Duodenal mucosa (tissue), 2 donors: ENCODE results near the gene PECR.
A peak's percentile ranks its signal among the peaks of the same experiment; 100 is the strongest.
"Not testable (repeated sequence)": the region's sequence is repeated elsewhere in the genome, so short reads cannot be mapped to it uniquely, and the experiment has no call there.

Experiments used
- H3K27ac ChIP-seq: one replicate; pipeline ENCODE4 v1.7.0; 2013; ENCODE audit warnings: low read depth, low read length
- H3K27me3 ChIP-seq, 2 donors: one replicate each; pipeline ENCODE4 v1.7.0; 2013; ENCODE audit warnings: low read length in 2 of 2, control low read depth in 1 of 2; ENCODE audit not compliant: insufficient read depth in 2 of 2, control insufficient read depth in 1 of 2
- H3K36me3 ChIP-seq, 2 donors: one replicate each; pipeline ENCODE4 v1.7.0; 2013; ENCODE audit warnings: low read length in 2 of 2, control low read depth in 1 of 2; ENCODE audit not compliant: insufficient read depth in 2 of 2, control insufficient read depth in 1 of 2
- H3K4me1 ChIP-seq, 2 donors: one replicate each; pipeline ENCODE4 v1.7.0; 2013; ENCODE audit warnings: low read length in 2 of 2, control low read depth in 1 of 2; ENCODE audit not compliant: insufficient read depth in 2 of 2, control insufficient read depth in 1 of 2
- H3K4me3 ChIP-seq, 2 donors: one replicate each; pipeline ENCODE4 v1.7.0; 2013; ENCODE audit warnings: low read length in 2 of 2, low read depth in 1 of 2
- H3K9ac ChIP-seq, 2 donors: one replicate each; pipeline ENCODE4 v1.7.0; 2013; ENCODE audit warnings: low read length in 2 of 2, low read depth in 1 of 2
- H3K9me3 ChIP-seq, 2 donors: one replicate each; pipeline ENCODE4 v1.7.0; 2013; ENCODE audit warnings: low read length in 2 of 2, control low read depth in 1 of 2; ENCODE audit not compliant: control insufficient read depth in 1 of 2

Gene PECR

GRCh38 chr2:216084547-216084946, 2.9 kb upstream of the PECR start:
- H3K27ac ChIP-seq, result no peak overlapping the region
- H3K4me3 ChIP-seq, result no peak overlapping the region
- H3K27me3 ChIP-seq, result no peaks in the 10 kb centered on the region
- H3K9me3 ChIP-seq, result no peaks in the 10 kb centered on the region
- no peak overlapping the region for H3K9ac ChIP-seq
- H3K36me3 ChIP-seq, result no peaks in the 10 kb centered on the region
- peaks cover 6 to 19% of the 10 kb centered on the region in 2 donors for H3K4me1 ChIP-seq

GRCh38 chr2:216083464-216084281, 2.1 kb upstream of the PECR start:
- Histone ChIP-seq H3K4me1 (peaks cover 6 to 19% of the 10 kb centered on the region in 2 donors), H3K27me3 (no peaks in the 10 kb centered on the region), H3K9ac (no peak overlapping the region), H3K4me3 (no peak overlapping the region), H3K27ac (no peak overlapping the region), H3K36me3 (no peaks in the 10 kb centered on the region), H3K9me3 (no peaks in the 10 kb centered on the region)

- peak overlapping the region in 1 of 2 donors; percentile 98 for H3K4me3 ChIP-seq
- no peaks in the 10 kb centered on the region for H3K9me3 ChIP-seq
- peaks cover 9 to 19% of the 10 kb centered on the region in 2 donors for H3K4me1 ChIP-seq
- H3K27ac ChIP-seq, result no peak overlapping the region
- no peak overlapping the region for H3K9ac ChIP-seq
- H3K36me3 ChIP-seq, result no peaks in the 10 kb centered on the region
- no peaks in the 10 kb centered on the region for H3K27me3 ChIP-seq
Observed at GRCh38 chr2:216082805-216083204, 1.2 kb upstream of the PECR start.

GRCh38 chr2:216082117-216082711, 605 bp upstream of the PECR start:
- Histone ChIP-seq H3K4me3 (peak overlapping the region; percentile 98 to 99), H3K27ac (no peak overlapping the region), H3K9me3 (no peaks in the 10 kb centered on the region), H3K4me1 (peaks cover 9 to 19% of the 10 kb centered on the region in 2 donors), H3K36me3 (no peaks in the 10 kb centered on the region), H3K9ac (peak overlapping the region; percentile 69 to 90), H3K27me3 (no peaks in the 10 kb centered on the region)

GRCh38 chr2:216081012-216081411, 597 bp downstream of the PECR start:
- Histone ChIP-seq H3K27ac (no peak overlapping the region), H3K36me3 (no peaks in the 10 kb centered on the region), H3K4me1 (peaks cover 3 to 23% of the 10 kb centered on the region in 2 donors), H3K27me3 (no peaks in the 10 kb centered on the region), H3K9me3 (no peaks in the 10 kb centered on the region), H3K9ac (peak overlapping the region; percentile 90 to 98), H3K4me3 (peak overlapping the region; percentile 98 to 99)

GRCh38 chr2:216080048-216080447, 1.6 kb downstream of the PECR start:
- not testable (repeated sequence) for H3K4me3 ChIP-seq, H3K9ac ChIP-seq, H3K36me3 ChIP-seq, H3K9me3 ChIP-seq, H3K27ac ChIP-seq, H3K27me3 ChIP-seq
- peaks cover 6 to 32% of the 10 kb centered on the region in 2 donors for H3K4me1 ChIP-seq

- H3K4me1 ChIP-seq, result peaks cover 6 to 30% of the 10 kb centered on the region in 2 donors
- H3K27ac ChIP-seq, result peak overlapping the region; percentile 56
- H3K4me3 ChIP-seq, result no peak overlapping the region
- no peaks in the 10 kb centered on the region for H3K27me3 ChIP-seq
- H3K36me3 ChIP-seq, result peaks cover 0 to 4% of the 10 kb centered on the region in 2 donors
- no peaks in the 10 kb centered on the region for H3K9me3 ChIP-seq
- no peak overlapping the region for H3K9ac ChIP-seq
Observed at GRCh38 chr2:216078776-216079175, 2.8 kb downstream of the PECR start.

- H3K27ac ChIP-seq, result no peak overlapping the region
- peaks cover 10 to 17% of the 10 kb centered on the region in 2 donors for H3K4me1 ChIP-seq
- peaks cover 0 to 6% of the 10 kb centered on the region in 2 donors for H3K36me3 ChIP-seq
- H3K27me3 ChIP-seq, result no peaks in the 10 kb centered on the region
- H3K4me3 ChIP-seq, result peak overlapping the region in 1 of 2 donors; percentile 1
- H3K9ac ChIP-seq, result no peak overlapping the region
- H3K9me3 ChIP-seq, result no peaks in the 10 kb centered on the region
Observed at GRCh38 chr2:216075510-216076485, 5.8 kb downstream of the PECR start.

GRCh38 chr2:216074794-216075193, 6.8 kb downstream of the PECR start:
- H3K9me3 ChIP-seq, result no peaks in the 10 kb centered on the region
- H3K27me3 ChIP-seq, result no peaks in the 10 kb centered on the region
- H3K27ac ChIP-seq, result no peak overlapping the region

More at GRCh38 chr2:216074794-216075193, 6.8 kb downstream of the PECR start:
- Histone ChIP-seq H3K4me3 (no peak overlapping the region), H3K4me1 (peaks cover 10 to 17% of the 10 kb centered on the region in 2 donors), H3K36me3 (peaks cover 0 to 6% of the 10 kb centered on the region in 2 donors), H3K9ac (no peak overlapping the region)
